Epithelial cell of esophagus (primary cell): ENCODE data around the gene ADAMTS14.

ENCODE experiments used
- DNase-seq: peaks from one replicate; pipeline ENCODE4 v3.0.0; 2010; ENCODE audit warnings: low read depth
- H3K4me3 ChIP-seq: 2 replicates; pipeline ENCODE4 v1.5.1; 2011; ENCODE audit warnings: mild to moderate bottlenecking, low read length, control low read depth
- CTCF ChIP-seq: IDR thresholded peaks from 2 replicates; pipeline ENCODE4 v1.5.1; 2011; ENCODE audit warnings: low read depth, mild to moderate bottlenecking, low read length, control low read depth, inconsistent platforms; ENCODE audit not compliant: insufficient read depth; ENCODE audit errors: missing control alignments

ADAMTS14 gene

DNA sequence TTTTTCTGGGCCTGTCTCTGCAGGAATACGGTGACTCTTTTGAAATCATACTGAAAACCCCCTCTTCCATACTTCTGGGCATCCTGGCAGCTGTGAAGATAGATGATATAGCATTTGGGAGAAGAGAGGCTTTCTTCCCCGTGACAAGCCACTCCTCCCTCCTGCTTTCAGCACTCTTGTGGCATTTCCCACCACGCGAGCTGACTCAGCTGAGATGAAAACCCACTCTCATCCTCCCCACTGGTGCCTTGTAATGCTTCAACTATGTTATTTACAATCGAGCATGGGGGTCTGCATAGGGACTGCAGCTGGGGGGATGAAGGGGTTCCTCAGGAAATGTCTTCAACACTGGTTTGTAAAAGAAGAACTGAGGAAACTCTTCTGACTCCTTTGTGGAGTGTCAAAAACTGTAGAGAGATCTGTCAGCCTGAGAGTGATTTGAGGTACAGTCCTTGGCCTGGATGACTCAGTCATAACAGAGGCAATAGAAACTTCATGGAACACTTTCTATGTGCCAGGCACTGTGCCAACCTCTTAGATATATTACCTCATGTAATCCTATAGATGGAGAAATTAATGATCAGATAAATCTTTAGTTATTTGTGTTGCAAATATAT, 114.6 kb downstream of the ADAMTS14 start:
- no peak for TF ChIP-seq CTCF
- H3K4me3 ChIP-seq, result no peak overlapping the region
- DNase-seq, result peak; percentile 57

- TF ChIP-seq CTCF, result no peak
- no peak overlapping the region for H3K4me3 ChIP-seq
- DNase-seq, result peak; percentile 17
These were observed 119.2 kb downstream of the ADAMTS14 start for GRCh38 chr10:70791386-70792039.

DNA sequence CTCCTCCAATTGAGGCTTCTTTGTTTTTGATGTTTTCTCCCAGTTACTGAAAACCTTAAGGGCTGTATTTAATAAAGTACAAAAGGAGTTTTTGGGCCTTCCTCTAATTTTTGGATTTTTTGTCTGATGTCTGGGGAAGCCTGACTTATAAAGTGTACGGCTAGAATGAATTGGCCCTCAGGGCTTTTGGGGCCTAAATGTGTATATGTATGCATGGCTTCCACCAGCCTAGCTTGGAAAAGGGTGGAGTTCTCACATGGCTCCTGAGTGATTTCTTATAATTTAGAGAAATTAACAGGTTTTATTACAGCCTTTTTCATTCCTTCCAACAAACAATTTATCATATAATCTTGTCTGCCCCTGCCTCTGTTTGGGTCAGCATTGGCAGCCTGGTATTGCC, 123.3 kb downstream of the ADAMTS14 start:
- TF ChIP-seq CTCF, result no peak
- H3K4me3 ChIP-seq, result no peak overlapping the region
- no peak for DNase-seq

DNA sequence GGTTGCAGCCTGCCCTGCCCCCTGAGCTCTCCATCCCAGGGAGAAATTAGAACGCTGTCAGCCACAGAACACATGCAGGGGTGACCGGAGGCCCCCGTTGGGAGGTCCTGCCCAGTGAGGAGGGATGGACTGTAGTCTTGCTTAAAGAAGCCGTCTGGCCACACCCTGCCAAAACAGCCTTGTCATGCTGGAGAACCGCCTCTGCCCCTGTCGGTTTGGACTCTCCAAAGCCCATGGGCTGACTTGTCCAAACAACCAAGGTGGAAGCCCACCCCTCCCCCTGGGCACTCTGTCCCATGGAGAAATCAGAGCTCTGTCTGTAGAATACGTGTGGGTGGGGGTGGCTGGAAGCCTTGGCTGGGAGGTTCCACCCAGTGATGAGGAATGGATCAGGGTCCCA, 125.5 kb downstream of the ADAMTS14 start:
- H3K4me3 ChIP-seq, result no peak overlapping the region
- no peak for TF ChIP-seq CTCF
- DNase-seq, result no peak

- peak; percentile 10 for DNase-seq
- TF ChIP-seq CTCF, result no peak
- no peak overlapping the region for H3K4me3 ChIP-seq
These were observed 126.8 kb downstream of the ADAMTS14 start for GRCh38 chr10:70799124-70799523.

DNA sequence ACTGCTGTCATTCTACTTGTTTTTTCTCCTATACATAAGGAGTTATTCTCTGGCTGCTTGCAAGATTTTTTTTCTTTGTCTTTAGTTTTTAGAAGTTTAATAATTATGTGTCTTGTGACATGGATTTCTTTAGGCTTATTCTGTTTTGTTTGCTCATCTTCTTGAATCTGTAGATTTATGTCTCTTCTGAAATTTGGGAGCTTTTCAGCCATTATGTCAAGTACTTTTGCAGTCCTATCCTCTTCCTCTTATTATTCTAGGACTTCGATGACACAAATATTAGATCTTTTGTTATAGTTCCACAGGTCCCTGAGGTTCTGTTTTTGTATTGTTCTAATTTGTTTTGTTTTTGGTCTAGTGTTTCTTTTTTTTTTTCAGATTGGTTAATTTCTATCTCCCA, 129.5 kb downstream of the ADAMTS14 start:
- TF ChIP-seq CTCF, result no peak
- no peak overlapping the region for H3K4me3 ChIP-seq
- DNase-seq, result no peak

DNA sequence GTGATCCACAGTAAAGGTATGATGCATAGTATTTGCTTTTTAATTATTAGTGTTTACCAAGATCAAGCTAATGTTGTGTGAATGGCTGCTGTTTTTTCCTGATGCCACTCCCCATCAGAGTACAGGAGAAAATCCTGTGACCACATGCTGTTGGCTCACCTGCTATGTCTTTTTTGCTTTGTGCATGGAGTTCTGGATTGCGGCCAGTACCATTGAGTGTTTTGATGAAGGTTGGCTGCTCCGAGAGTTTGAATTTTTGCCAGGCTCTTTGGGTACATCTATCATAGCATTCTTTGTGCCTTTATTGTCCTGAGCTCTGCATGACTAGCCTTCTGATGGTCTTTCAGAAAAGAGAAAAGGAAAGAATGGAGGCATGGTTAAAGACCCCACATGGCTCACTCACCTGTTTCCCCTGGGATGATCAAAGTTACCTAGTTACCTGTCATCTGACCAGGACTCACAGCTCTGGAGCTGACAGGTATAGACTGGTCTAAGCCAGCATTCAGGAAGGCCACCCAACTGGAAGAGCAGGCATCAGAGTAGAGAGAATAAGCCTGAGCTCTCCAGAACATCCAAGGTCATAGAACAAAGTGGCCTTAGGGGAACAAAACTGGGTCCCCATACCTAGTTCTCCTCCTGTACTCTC, 131.6 kb downstream of the ADAMTS14 start:
- H3K4me3 ChIP-seq, result no peak overlapping the region
- DNase-seq, result peak; percentile 83
- TF ChIP-seq CTCF, result no peak
